B cell (primary cell): ENCODE data around the gene LAPTM4A. TPM values are rescaled to one million over a fixed set of nuclear protein-coding genes. Genes with fewer than 3 reads are reported as not detected.

Source experiments
- ATAC-seq: fragments of 200-7000 bp; cut with Tn5 transposase; one replicate; pipeline ENCODE4 v1.10.0; 2021; ENCODE audit warnings: low read depth, mild to moderate bottlenecking, moderate number of reproducible peaks, moderate library complexity
- CTCF ChIA-PET: fragments of 350-600 bp; sonication (Branson Sonifier 250); formaldehyde crosslinking; loops from one replicate; lab custom pipeline; 2021; ENCODE audit warnings: antibody characterized with exemption, inconsistent platforms; lab: Charles Lee
- POLR2A ChIA-PET: fragments of 350-600 bp; sonication (Branson Sonifier 250); formaldehyde crosslinking; loops from one replicate; lab custom pipeline; 2021; ENCODE audit warnings: antibody characterized with exemption; lab: Charles Lee
- DNase-seq: peaks from one replicate; pipeline ENCODE4 v3.0.0; 2013
- H2AFZ ChIP-seq: 2 replicates; pipeline ENCODE4 v1.6.1; 2012; ENCODE audit warnings: mild to moderate bottlenecking, low read depth, low read length; ENCODE audit not compliant: insufficient read depth, poor library complexity, severe bottlenecking
- H3K27ac ChIP-seq, 2 donors: 1 replicate in 1 of 2; 2 replicates in 1 of 2; pipeline ENCODE4 v1.5.1; 2012 to 2013; ENCODE audit warnings: low read length in 2 of 2, mild to moderate bottlenecking in 2 of 2, moderate library complexity in 1 of 2
- H3K27me3 ChIP-seq, 4 experiments: fragments of 200-600 bp in 1 of 4; sonication (generic) in 1 of 4; replicated peaks in 1 of 4; 1 replicate in 2 of 4; 2 replicates in 2 of 4; pipeline versions ENCODE4 v1.6.1 to v1.7.0; 2013 to 2016; ENCODE audit warnings: low read length in 3 of 4, mild to moderate bottlenecking in 2 of 4, mixed read lengths in 1 of 4, moderate library complexity in 1 of 4; ENCODE audit not compliant: insufficient read depth in 4 of 4, control insufficient read depth in 3 of 4; ENCODE audit errors: control extremely low read depth in 1 of 4
- H3K36me3 ChIP-seq, 2 experiments: replicated peaks in 1 of 2; 1 replicate in 1 of 2; 2 replicates in 1 of 2; pipeline versions ENCODE4 v1.6.1 to v1.7.1; 2013; ENCODE audit warnings: low read length in 1 of 2; ENCODE audit not compliant: insufficient read depth in 2 of 2, control insufficient read depth in 1 of 2; ENCODE audit errors: control extremely low read depth in 1 of 2, extremely low read depth in 1 of 2
- H3K4me1 ChIP-seq, 2 donors: fragments of 200-600 bp in 1 of 2; sonication (generic) in 1 of 2; 1 replicate in 1 of 2; 2 replicates in 1 of 2; pipeline versions ENCODE4 v1.5.1 to v1.6.1; 2013 to 2017; ENCODE audit warnings: low read length in 2 of 2; ENCODE audit not compliant: control insufficient read depth in 2 of 2, insufficient read depth in 2 of 2
- H3K4me2 ChIP-seq: replicated peaks from 2 replicates; pipeline ENCODE3; 2012; ENCODE audit warnings: mild to moderate bottlenecking, low read depth, low read length; ENCODE audit not compliant: poor library complexity, severe bottlenecking
- H3K4me3 ChIP-seq, 5 experiments: fragments of 200-600 bp in 1 of 5; sonication (generic) in 1 of 5; 1 replicate in 3 of 5; 2 replicates in 2 of 5; pipeline versions ENCODE4 v1.5.1 to v1.7.0; 2011 to 2016; ENCODE audit warnings: low read length in 4 of 5, mild to moderate bottlenecking in 4 of 5, low read depth in 2 of 5, control low read depth in 1 of 5, moderate library complexity in 1 of 5; ENCODE audit not compliant: insufficient read depth in 1 of 5; ENCODE audit errors: control extremely low read depth in 1 of 5, extremely low read depth in 1 of 5
- H3K79me2 ChIP-seq: fragments of 200-600 bp; sonication (generic); one replicate; pipeline ENCODE4 v1.6.0; 2016; ENCODE audit warnings: low read length; ENCODE audit not compliant: control insufficient read depth, insufficient read depth
- H3K9ac ChIP-seq: fragments of 200-600 bp; sonication (generic); 2 replicates; pipeline ENCODE4 v1.6.1; 2017; ENCODE audit warnings: mild to moderate bottlenecking, low read length, moderate library complexity
- H3K9me3 ChIP-seq, 3 donors: one replicate each; pipeline versions ENCODE4 v1.6.1 to v1.7.1; 2013; ENCODE audit warnings: low read length in 2 of 3; ENCODE audit not compliant: control insufficient read depth in 2 of 3, insufficient read depth in 1 of 3; ENCODE audit errors: control extremely low read depth in 1 of 3
- H4K20me1 ChIP-seq: 2 replicates; pipeline ENCODE4 v1.6.0; 2012; ENCODE audit warnings: mild to moderate bottlenecking, low read length; ENCODE audit not compliant: insufficient read depth, control insufficient read depth, poor library complexity, severe bottlenecking
- H3K27ac Mint-ChIP-seq: one replicate; pipeline ENCODE4 v1.8.0; 2021; ENCODE audit warnings: mixed read lengths
- H3K27me3 Mint-ChIP-seq: one replicate; pipeline ENCODE4 v1.8.0; 2021; ENCODE audit warnings: mixed read lengths
- H3K4me1 Mint-ChIP-seq: one replicate; pipeline ENCODE4 v1.8.0; 2021; ENCODE audit warnings: mixed read lengths
- H3K4me3 Mint-ChIP-seq: one replicate; pipeline ENCODE4 v1.8.0; 2021; ENCODE audit warnings: mixed read lengths
- H3K9me3 Mint-ChIP-seq: one replicate; pipeline ENCODE4 v1.8.0; 2022; ENCODE audit warnings: mixed read lengths; ENCODE audit not compliant: insufficient read depth
- EZH2 ChIP-seq: IDR thresholded peaks from 2 replicates; pipeline ENCODE4 v1.6.1; 2012; ENCODE audit warnings: borderline replicate concordance, low read depth, mild to moderate bottlenecking, moderate library complexity, low read length; ENCODE audit not compliant: insufficient read depth, poor library complexity, severe bottlenecking
- WGBS: methylation state at CpG from one replicate; pipeline ENCODE4 v1.1.5; 2013; ENCODE audit warnings: missing lambda C conversion rate; ENCODE audit not compliant: insufficient coverage; 5-methylcytosine and 5-hydroxymethylcytosine counted together
- intact Hi-C: fragments of 100-400 bp; cut with micrococcal nuclease; formaldehyde crosslinking; loops from one replicate; pipeline ENCODE4 v1.10.0; 2022
- polyA plus RNA-seq: library from polyadenylated mRNA; depleted of rRNA; stranded (reverse); fragments of >200 nt; gene quantifications from 2 replicates; pipeline ENCODE4 v1.2.3, GENCODE V29; 2012
- total RNA-seq, 2 donors: library from RNA; stranded (reverse); fragments of 120-200 nt in 1 of 2; gene quantifications; 1 replicate in 1 of 2; 2 replicates in 1 of 2; pipeline versions ENCODE4 v1.2.3 to v1.2.4, GENCODE V29; 2013 to 2022
- TF ChIP-seq, protein P1 (sequence below): fragments of 200-600 bp; IDR thresholded peaks from one replicate; pipeline ENCODE4 v1.8.0; 2022; ENCODE audit warnings: antibody characterized with exemption, mild to moderate bottlenecking

LAPTM4A gene
- total and polyA plus RNA-seq, 2 donors (not counting 1 experiment from before 2014, with no cell fraction given): 45.9 to 74.4 TPM

DNA sequence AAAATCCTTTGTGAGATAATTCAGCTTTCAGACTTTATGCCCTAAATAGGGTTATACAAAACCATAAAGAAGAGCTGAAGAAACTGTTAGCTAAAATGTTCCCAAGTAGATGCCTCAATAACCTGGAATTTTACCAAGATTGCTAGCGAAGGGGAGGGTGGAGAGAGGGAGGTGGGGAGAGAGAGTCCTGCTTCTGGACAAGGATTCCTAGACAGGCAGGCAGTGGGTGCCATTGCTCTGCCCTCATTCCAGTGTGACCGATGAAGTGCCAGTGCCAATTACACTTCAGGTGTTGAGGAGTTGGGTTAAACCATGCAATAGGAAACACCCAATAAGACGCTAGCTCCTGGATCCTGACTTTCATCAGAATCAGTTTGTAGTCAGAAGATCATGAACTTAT, 18.1 kb downstream of the LAPTM4A start:
- Histone ChIP-seq H3K4me2 (no peak overlapping the region), H3K36me3 (peaks cover 8 to 80% of the 10 kb centered on the region in 2 experiments), H3K79me2 (peaks cover 13% of the 10 kb centered on the region), H3K27ac (no peak overlapping the region), H4K20me1 (peaks cover 12% of the 10 kb centered on the region), H3K9me3 (no peaks in the 10 kb centered on the region), H3K4me1 (peaks cover 11 to 12% of the 10 kb centered on the region in 2 donors), H2AFZ (no peak overlapping the region), H3K27me3 (no peaks in the 10 kb centered on the region), H3K9ac (no peak overlapping the region), H3K4me3 (no peak overlapping the region)
- DNase-seq: no peak
- ChIA-PET CTCF (interaction anchor here (1.3 to 2.2 kb wide), 2 partner anchors 18 to 22 kb away, joined by 4 to 8 read pairs; no protein-coding TSS in a partner anchor), POLR2A (no interaction called here)
- no peaks in the 10 kb centered on the region for H3K27me3 Mint-ChIP-seq
- no peak overlapping the region for H3K4me3 Mint-ChIP-seq
- H3K4me1 Mint-ChIP-seq: peaks cover 25% of the 10 kb centered on the region
- H3K27ac Mint-ChIP-seq: no peak overlapping the region
- peaks cover 2% of the 10 kb centered on the region for H3K9me3 Mint-ChIP-seq
- 100% methylated on average over 3 of the region's 3 CpGs for WGBS
- ATAC-seq: no peak
- intact Hi-C loops: no loop called here
- TF ChIP-seq, protein P1, sequence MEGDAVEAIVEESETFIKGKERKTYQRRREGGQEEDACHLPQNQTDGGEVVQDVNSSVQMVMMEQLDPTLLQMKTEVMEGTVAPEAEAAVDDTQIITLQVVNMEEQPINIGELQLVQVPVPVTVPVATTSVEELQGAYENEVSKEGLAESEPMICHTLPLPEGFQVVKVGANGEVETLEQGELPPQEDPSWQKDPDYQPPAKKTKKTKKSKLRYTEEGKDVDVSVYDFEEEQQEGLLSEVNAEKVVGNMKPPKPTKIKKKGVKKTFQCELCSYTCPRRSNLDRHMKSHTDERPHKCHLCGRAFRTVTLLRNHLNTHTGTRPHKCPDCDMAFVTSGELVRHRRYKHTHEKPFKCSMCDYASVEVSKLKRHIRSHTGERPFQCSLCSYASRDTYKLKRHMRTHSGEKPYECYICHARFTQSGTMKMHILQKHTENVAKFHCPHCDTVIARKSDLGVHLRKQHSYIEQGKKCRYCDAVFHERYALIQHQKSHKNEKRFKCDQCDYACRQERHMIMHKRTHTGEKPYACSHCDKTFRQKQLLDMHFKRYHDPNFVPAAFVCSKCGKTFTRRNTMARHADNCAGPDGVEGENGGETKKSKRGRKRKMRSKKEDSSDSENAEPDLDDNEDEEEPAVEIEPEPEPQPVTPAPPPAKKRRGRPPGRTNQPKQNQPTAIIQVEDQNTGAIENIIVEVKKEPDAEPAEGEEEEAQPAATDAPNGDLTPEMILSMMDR: no peak
- no peak for TF ChIP-seq EZH2

DNA sequence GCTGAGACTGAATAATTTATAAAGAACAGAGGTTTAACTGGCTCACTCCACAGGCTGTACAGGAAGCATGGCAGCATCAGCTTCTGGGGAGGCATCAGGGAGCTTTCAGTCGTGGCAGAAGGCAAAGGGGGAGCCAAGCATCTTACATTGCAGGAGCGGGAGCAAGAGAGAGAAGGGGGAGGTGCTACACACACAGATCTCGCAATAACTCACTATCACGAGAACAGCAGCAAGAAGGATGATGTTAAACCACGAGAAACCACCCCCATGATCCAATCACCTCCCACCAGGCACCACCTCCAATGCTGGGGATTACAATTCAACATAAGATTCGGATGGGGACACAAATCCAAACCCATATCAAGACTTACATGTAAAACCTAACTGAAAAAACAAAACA, 21.2 kb downstream of the LAPTM4A start:
- Mint-ChIP-seq H3K4me3 (no peak overlapping the region), H3K4me1 (no peaks in the 10 kb centered on the region), H3K27ac (no peak overlapping the region), H3K27me3 (no peaks in the 10 kb centered on the region), H3K9me3 (peaks cover 2% of the 10 kb centered on the region)
- peaks cover 1% of the 10 kb centered on the region for H3K79me2 ChIP-seq
- no peak for DNase-seq
- H3K36me3 ChIP-seq: peaks cover 4 to 65% of the 10 kb centered on the region in 2 experiments
- ATAC-seq: no peak
- no peak for TF ChIP-seq EZH2
- H4K20me1 ChIP-seq: peaks cover 3% of the 10 kb centered on the region
- 95% methylated on average over 2 of the region's 6 CpGs for WGBS
- no peaks in the 10 kb centered on the region for H3K4me1 ChIP-seq
- POLR2A ChIA-PET: no interaction called here
- H3K27ac ChIP-seq: no peak overlapping the region
- H3K9me3 ChIP-seq: no peaks in the 10 kb centered on the region
- no peaks in the 10 kb centered on the region for H3K27me3 ChIP-seq
- CTCF ChIA-PET: interaction anchor here (2.0 kb wide), 1 partner anchor 15 kb away, joined by 8 read pairs; no protein-coding TSS in a partner anchor
- no peak overlapping the region for H3K4me3 ChIP-seq
- H3K4me2 ChIP-seq: no peak overlapping the region
- intact Hi-C loops: no loop called here
- no peak overlapping the region for H3K9ac ChIP-seq
- H2AFZ ChIP-seq: no peak overlapping the region
